HL-60 (cell line): ENCODE results near the gene ATP5F1E.

Experiments used
- POLR2AphosphoS5 ChIP-seq: IDR thresholded peaks from 2 replicates; pipeline ENCODE4 v1.6.1; 2012; ENCODE audit warnings: low read depth
- TF ChIP-seq, protein P1 (sequence below): IDR thresholded peaks from one replicate; pipeline ENCODE4 v1.5.1; 2011; ENCODE audit warnings: low read length, control low read depth, inconsistent platforms; ENCODE audit not compliant: insufficient read depth

- TF ChIP-seq, protein P1, sequence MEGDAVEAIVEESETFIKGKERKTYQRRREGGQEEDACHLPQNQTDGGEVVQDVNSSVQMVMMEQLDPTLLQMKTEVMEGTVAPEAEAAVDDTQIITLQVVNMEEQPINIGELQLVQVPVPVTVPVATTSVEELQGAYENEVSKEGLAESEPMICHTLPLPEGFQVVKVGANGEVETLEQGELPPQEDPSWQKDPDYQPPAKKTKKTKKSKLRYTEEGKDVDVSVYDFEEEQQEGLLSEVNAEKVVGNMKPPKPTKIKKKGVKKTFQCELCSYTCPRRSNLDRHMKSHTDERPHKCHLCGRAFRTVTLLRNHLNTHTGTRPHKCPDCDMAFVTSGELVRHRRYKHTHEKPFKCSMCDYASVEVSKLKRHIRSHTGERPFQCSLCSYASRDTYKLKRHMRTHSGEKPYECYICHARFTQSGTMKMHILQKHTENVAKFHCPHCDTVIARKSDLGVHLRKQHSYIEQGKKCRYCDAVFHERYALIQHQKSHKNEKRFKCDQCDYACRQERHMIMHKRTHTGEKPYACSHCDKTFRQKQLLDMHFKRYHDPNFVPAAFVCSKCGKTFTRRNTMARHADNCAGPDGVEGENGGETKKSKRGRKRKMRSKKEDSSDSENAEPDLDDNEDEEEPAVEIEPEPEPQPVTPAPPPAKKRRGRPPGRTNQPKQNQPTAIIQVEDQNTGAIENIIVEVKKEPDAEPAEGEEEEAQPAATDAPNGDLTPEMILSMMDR: no peak
- no peak for TF ChIP-seq POLR2AphosphoS5
Observed at GRCh38 chr20:58986286-58986967, 45.7 kb downstream of the ATP5F1E start.
